DMS153 (cell line): ENCODE results near the gene DLG5.

ENCODE experiments used
- DNase-seq: peaks from one replicate; lab custom pipeline; 2025; lab: John Stamatoyannopoulos, UW

DLG5 gene

DNA sequence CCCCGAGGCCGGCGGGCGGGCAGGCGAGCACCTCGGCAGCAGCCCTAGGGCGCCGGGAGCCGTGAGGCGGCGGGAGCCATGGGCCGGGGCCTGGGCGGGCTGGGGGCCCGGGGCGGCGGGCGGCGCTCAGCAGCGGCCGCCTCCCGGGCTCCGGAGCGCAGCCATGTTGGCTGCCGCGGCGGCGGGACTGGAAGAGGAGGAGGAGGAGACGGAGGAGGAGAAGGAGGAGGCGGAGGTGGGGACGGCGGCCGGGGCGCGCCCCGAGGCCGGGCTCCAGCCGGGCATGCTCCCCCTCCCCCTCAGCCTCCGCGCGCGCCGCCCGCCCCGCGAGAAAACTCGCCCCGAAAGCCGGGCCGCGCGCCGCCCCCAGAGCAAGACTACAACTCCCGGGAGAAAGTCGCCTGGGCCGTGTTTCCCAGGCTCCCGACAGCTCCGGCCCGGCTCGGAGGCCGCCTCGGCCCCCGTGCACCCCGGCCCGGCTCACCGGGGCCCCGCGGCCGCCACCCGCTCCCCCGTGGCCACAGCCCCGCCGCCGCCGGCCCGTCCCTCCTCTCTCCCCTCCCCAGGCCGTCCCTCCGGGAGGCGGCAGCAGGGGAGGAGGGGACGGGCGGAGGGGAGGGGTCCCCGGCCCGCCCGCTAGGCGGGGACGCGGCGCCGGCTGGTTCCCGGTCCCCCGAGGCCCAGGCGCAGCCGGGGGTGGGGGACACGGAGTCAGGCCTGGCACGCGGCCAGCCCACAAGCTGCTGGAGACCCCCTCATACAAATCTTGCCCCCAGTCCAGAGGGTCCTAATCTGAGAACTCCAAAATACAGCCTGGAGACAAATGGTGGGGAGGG, at the start of gene DLG5:
TSS of gene DLG5 (minus strand) at position 190 of the 836 bp plus-strand sequence. CDS start 235 bp downstream, outside the sequence.
- DNase-seq, result no peak

DNA sequence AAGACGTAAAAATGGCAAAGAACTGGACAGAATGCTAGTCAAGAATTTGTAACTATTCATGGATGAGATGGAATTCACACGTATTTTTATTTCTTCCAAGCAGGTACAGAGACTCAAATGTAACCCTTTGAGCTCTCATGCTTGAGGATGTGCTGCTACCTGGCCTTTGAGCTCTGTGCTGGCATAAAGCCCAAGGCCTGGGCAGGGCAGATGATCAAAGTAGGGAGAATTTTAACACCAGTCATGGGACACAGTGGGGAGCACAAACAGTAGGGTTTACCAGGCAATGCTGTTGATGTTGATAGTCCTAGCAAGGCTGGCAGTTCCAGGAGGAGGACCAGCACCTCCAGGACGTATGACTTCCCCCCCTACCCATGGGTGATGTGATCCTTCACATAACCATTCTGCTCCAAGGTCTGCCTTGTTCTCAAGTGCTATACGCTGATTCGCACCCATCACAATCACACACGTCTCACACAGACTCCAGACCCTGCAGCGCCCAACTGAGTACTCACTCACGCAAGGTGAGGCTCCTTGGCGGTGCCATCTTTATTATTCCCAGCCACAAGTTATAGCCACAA, 48.6 kb upstream of the DLG5 start:
- no peak for DNase-seq

DNA sequence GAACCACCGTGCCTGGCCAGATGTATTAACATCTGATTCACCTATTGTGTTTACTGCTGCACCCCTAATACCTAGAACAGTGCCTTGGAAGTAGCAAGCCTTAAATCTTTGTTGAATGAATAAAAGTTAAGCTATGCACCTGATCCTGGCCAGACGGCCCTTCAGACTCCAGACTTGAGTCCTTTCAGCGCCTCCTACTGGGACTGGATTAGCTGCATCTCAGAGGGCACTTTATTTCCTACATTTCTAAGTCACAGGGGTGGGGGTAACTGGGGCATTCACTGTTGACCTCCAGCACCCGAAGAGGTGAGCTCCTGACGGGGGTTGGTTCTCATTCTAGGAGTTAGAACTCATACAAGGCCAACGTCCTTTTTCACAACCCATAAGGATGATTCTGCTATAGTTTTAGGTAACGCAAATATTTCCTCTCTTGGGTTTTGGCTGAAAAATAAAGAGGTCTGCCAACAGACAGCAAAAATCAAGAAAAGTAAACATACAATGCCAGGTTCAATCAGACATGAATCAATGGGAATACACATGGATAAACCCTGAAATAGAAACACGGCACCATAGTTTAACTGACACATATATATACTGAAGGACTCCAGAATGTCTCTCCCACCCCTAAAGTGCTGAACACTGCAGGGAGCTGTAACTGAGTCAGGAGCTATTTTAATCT, 48.0 kb upstream of the DLG5 start:
- DNase-seq, result no peak

DNA sequence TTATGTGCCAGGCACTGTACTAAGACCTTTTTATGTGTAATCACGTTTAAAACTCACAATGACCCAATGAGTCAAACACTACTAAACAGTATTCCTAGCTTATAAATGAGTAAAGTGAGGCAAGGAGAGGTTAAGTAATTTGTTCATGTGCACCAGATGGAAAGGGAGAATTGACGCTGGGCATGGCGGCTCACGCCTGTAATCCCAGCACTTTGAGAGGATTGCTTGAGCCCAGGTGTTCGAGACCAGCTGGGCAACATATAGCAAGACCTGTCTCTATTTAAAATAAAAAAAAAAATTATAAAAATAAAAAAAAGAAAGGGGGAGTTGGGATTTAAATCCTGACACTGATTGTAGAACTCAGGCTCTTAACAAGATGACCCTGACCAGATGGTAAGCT, 46.7 kb upstream of the DLG5 start:
- DNase-seq, result no peak

DNA sequence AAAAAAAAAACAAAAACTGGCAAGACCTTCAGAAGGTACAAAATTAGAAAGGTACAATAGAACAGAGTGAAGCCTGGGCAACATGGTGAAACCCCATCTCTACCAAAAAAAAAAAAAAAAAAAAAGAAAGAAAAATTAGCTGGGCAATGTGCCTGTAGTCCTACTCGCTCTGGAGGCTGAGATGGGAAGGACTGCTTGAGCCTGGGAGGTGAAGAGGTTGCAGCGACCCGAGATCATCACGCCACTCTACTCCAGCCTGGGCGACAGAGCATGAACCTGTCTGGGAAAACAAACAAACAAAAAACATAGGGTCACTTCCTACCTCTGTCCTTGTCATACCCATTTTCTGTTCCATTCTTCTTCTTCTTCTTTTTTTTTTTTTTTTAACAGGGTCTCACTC, 45.6 kb upstream of the DLG5 start:
- DNase-seq, result no peak

- DNase-seq, result no peak
These were observed 45.2 kb upstream of the DLG5 start for GRCh38 chr10:77971804-77972144.

GRCh38 chr10:77970869-77971803, 44.6 kb upstream of the DLG5 start:
- DNase-seq, result peak; percentile 53

DNA sequence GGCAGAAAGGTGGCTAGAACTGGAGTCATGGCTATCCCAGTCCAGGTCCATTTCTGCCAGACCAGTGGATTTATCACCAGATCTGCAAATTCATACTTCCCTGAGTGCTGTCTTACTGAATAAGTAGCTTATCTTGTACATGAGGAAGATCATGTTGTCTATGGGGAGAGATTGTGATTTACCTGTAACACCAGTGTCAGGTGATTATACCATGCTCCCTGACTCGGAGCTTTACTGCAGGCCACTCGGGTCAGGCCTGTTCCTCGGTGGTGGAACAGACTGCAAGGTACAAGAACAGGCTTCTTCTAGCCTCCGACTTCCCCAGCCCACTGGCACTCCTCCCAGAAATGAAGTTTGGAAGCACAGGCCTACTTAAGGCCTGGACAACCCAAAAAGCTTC, 42.6 kb upstream of the DLG5 start:
- DNase-seq, result no peak

- DNase-seq, result no peak
These were observed 41.1 kb upstream of the DLG5 start for GRCh38 chr10:77967611-77968022.

GRCh38 chr10:77965294-77965693, 38.7 kb upstream of the DLG5 start:
- no peak for DNase-seq

GRCh38 chr10:77964811-77965210, 38.3 kb upstream of the DLG5 start:
- DNase-seq, result no peak

DNA sequence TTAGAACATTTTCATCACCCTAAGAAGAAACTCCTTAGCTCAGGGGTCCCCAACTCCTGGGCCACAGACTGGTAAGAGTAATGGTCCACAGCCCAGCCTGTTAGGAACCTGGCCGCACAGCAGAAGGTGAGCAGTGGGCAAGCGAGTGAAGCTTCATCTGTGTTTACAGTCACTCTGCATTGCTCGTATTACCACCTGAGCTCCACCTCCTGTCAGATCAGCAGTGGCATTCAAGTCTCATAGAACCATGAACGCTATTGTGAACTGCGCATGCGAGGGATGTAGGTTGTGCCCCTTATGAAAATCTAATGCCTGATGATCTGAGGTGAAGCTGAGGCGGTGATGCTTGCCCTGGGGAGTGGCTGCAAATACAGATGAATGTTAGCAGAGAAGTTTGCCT, 37.3 kb upstream of the DLG5 start:
- no peak for DNase-seq

GRCh38 chr10:77962350-77963146, 36.0 kb upstream of the DLG5 start:
- no peak for DNase-seq

DNA sequence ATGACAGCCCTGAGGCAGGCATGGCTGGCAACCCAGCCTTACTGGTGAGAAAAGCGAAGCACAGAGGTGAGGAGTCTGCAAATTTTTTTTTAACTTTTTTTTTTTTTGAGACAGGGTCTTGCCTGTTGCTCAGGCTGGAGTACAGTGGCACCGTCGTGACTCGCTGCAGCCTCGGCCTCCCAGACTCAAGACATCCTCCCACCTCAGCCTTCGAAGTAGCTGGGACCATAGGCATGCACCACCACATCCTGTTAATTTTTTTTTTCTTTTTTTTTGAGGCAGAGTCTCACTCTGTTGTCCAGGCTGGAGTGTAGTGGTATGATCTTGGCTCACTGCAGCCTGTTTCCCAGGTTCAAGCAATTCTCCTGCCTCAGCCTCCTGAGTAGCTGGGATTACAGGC, 35.1 kb upstream of the DLG5 start:
- DNase-seq, result no peak

GRCh38 chr10:77960829-77961329, 34.3 kb upstream of the DLG5 start:
- DNase-seq, result no peak

- DNase-seq, result no peak
These were observed 33.4 kb upstream of the DLG5 start for GRCh38 chr10:77959887-77960455.

DNA sequence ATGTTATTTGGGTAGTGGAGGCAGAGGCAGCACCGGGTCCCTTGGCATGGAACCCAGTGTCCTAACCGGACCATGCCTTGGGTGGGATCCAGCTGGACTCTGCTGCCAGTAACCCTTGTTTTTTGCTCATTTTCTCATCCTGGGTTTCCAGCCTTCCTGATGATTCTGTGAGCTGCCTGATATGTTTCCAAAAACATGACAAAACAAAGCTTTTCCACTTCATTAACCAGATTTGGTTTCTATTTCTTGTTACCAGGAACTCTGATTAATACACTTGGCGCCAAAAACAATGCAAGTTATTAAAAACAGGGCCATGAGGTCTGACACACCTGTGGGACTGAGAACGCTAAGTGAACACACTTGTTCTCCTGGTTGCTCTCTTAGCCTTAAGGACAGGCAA, 32.8 kb upstream of the DLG5 start:
- no peak for DNase-seq

DNA sequence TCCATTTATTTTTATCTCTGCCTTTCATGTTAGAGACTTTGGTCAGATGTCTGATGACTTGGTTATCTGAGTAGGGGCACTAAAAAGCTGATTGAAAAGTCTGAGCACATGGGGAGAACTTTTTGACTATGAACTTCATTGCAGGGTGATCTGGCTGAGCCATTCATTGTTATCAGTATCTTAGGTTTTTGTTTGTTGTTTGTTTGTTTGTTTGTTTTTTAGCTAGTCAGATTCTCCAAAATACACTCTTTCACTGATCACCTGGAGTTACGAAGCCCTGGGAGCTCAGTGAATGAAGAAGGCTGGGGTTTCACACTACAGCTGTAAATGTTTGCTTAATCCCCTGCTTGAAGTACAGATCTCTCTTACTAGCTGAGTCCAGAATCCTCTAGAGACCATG, 28.6 kb upstream of the DLG5 start:
- DNase-seq, result no peak

DNA sequence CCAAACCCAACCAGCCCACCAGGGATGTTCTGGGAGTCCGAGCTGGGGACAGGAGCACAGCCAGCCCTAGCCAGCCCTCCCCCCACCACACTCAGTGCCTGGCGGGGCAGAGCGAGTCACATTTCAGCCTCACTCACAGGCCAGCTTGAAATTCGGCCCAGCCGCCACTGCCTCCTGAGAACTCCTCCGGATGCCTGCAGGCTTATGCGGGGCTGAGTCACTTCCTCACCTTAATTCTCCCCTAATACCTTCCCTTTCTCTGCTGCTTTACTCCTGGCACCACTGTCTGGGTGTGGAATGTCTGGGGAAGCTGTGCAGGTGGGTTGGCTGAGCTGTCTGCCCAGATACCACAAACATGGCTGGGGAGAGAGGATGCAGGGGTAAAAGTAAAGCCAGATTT, 22.6 kb upstream of the DLG5 start:
- no peak for DNase-seq

DNA sequence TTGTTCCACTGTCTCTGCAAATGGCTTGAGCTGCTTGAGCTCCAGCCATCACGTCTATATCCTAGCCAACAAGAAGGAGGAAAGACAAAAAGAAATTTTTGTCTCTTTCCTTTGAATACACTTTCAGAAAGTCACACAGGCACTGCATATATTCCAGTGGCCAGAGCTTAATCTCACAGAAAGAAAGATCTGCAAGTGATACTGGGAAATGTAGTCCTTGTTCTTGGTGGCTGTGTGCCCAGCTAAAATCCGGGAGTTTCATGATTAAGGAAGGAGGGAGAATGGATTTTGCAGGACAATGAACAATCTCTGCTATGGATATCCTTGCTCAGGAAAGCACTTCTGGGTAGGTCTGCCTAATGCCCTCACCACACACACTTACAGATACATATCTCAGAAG, 19.5 kb upstream of the DLG5 start:
- no peak for DNase-seq

DNA sequence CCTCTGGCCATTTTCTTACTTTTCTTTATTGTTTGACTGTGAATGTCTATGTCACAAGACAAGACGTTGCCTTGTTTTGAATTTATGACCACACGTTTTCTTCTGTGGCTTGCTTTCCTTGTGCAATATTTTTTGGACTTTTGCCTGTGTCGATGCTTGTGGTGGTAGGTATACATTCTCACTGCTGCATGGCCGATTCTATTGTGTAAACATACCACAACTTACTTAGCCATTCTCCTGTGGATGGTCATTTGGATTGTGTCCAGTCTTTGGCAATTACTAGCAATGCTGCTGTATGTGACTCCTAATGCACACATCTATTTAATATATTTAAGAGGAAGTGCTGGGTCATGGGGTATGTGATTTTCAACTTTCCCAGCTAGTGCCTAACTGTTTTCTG, 18.0 kb upstream of the DLG5 start:
- no peak for DNase-seq
